Measurements from ENCODE around the gene CEP89.
"Not testable (repeated sequence)": the region's sequence is repeated elsewhere in the genome, so short reads cannot be mapped to it uniquely, and the experiment has no call there.

CEP89 gene

GRCh38 chr19:32890841-32891240 lies 80.9 kb downstream of the CEP89 start:
- DNase-seq, result no peak

GRCh38 chr19:32890326-32890725 lies 81.4 kb downstream of the CEP89 start:
- no peak for DNase-seq

- no peak for DNase-seq
Measured at GRCh38 chr19:32889137-32889934, 82.4 kb downstream of the CEP89 start.

GRCh38 chr19:32887572-32888215 lies 84.1 kb downstream of the CEP89 start:
- DNase-seq, result no peak

GRCh38 chr19:32886241-32886640 lies 85.5 kb downstream of the CEP89 start:
- no peak for DNase-seq

- DNase-seq, result not testable (repeated sequence)
Measured at GRCh38 chr19:32885255-32885654, 86.5 kb downstream of the CEP89 start.

- DNase-seq, result no peak
Measured at GRCh38 chr19:32881766-32882165, 90.0 kb downstream of the CEP89 start.

GRCh38 chr19:32880622-32881021 lies 91.1 kb downstream of the CEP89 start:
- DNase-seq, result no peak

- DNase-seq, result no peak
Measured at GRCh38 chr19:32879741-32880140, 92.0 kb downstream of the CEP89 start.

GRCh38 chr19:32878988-32879387 lies 92.8 kb downstream of the CEP89 start:
- no peak for DNase-seq

- DNase-seq, result no peak
Measured at GRCh38 chr19:32877977-32878745, 93.6 kb downstream of the CEP89 start.

- no peak for DNase-seq
Measured at GRCh38 chr19:32877323-32877912, 94.3 kb downstream of the CEP89 start.

GRCh38 chr19:32876919-32877285 lies 94.9 kb downstream of the CEP89 start:
- DNase-seq, result no peak

- DNase-seq, result no peak
Measured at GRCh38 chr19:32876236-32876918, 95.4 kb downstream of the CEP89 start.

- DNase-seq, result no peak
Measured at GRCh38 chr19:32875428-32875827, 96.3 kb downstream of the CEP89 start.

GRCh38 chr19:32874605-32875004 lies 97.2 kb downstream of the CEP89 start:
- DNase-seq, result no peak

GRCh38 chr19:32873247-32873959 lies 98.4 kb downstream of the CEP89 start:
- DNase-seq, result no peak

GRCh38 chr19:32872391-32872790 lies 99.4 kb downstream of the CEP89 start:
- no peak for DNase-seq

GRCh38 chr19:32870981-32871451 lies 100.7 kb downstream of the CEP89 start:
- DNase-seq, result no peak

GRCh38 chr19:32869966-32870573 lies 101.7 kb downstream of the CEP89 start:
- no peak for DNase-seq

- DNase-seq, result no peak
Measured at GRCh38 chr19:32869369-32869965, 102.3 kb downstream of the CEP89 start, which contains the start of gene SLC7A9. Gene SLC7A9 (minus strand): TSS chr19:32869767. CDS start chr19:32868534, 1,233 bp downstream.
